ENCODE data around the gene CREG1.

DNA sequence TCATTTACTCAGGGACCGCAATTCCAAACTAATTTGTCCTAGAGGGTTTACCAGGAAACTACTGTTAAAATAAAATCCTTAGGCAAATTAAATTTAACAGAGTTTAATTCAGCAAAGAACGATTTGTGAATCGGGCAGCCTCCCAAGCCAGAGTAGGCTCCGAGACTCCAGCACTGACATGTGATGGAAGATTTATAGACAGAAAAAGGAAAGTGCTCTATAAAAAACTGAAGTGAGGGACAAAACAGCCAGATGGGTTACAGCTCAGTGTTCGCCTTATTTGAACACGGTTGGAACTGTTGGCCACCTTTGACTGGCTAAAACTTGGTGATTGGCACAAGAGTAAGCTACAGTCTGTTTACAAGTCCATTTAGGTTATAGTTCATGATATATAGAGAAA lies 41.3 kb upstream of the CREG1 start:
- TF ChIP-seq, protein P1, sequence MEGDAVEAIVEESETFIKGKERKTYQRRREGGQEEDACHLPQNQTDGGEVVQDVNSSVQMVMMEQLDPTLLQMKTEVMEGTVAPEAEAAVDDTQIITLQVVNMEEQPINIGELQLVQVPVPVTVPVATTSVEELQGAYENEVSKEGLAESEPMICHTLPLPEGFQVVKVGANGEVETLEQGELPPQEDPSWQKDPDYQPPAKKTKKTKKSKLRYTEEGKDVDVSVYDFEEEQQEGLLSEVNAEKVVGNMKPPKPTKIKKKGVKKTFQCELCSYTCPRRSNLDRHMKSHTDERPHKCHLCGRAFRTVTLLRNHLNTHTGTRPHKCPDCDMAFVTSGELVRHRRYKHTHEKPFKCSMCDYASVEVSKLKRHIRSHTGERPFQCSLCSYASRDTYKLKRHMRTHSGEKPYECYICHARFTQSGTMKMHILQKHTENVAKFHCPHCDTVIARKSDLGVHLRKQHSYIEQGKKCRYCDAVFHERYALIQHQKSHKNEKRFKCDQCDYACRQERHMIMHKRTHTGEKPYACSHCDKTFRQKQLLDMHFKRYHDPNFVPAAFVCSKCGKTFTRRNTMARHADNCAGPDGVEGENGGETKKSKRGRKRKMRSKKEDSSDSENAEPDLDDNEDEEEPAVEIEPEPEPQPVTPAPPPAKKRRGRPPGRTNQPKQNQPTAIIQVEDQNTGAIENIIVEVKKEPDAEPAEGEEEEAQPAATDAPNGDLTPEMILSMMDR (conservative IDR thresholded peaks at IDR 0.05; ENCODE audit: low read depth, low read length) = no peak
- TF ChIP-seq EZH2 (IDR thresholded peaks at IDR 0.05; ENCODE audit: borderline replicate concordance, low read depth, low read length, poor library complexity, severe bottlenecking) = no peak

All from A673 (cell line).